Measurements from ENCODE around the gene YPEL2.
"Not testable (repeated sequence)": the region's sequence is repeated elsewhere in the genome, so short reads cannot be mapped to it uniquely, and the experiment has no call there.

Gene YPEL2

DNA sequence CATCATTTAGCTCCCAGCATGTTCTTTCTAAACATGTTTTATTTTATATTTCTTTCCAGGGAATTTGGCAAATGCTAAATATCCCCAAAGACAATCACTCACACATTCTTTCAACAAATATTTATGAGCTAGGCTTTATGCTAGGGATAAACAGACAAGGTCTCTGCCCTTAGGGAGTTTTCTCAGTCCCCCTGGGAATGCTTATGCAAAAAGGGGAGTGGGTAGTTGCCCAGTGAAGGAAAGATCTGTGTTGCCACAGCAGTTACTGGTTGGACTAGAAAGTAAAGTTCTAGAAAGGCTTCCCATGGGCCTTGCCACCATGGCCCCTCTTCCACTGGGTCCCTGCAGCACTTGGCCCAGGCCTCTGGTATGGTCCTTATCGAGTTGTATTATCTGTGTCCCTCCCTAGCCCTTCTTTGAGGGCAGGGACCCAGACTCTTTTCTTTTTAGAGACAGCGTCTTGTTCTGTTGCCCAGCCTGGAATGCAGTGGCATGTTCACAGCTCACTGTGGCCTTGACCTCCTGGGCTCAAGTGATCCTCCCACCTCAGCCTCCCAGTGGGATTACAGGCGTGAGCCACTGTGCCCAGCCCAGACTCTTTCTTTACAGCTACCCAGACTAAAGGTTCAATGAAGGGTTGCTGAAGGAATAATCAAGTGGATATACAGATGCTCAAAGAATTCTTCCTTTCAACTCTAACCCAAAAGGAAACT lies 78.0 kb downstream of the YPEL2 start:
- DNase-seq, result no peak

DNA sequence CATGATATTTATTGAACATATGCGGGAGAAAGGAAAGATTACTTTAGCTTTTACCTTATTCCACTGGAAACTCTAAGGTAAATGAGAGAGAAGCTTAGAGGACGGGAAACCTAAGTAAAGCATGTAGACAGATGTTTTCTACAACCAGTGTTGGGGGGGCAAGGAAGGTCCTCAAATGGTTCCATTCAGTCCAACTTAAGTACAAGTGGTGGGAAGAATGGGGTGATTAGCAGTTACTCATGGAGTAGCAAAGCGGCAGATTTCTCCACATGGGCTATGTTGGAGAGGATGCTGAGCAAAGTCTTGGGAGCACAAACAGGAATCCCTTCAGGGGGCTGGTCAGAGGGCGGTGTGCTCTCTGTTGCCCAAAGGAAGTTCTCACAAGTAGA lies 78.6 kb downstream of the YPEL2 start:
- no peak for DNase-seq

DNA sequence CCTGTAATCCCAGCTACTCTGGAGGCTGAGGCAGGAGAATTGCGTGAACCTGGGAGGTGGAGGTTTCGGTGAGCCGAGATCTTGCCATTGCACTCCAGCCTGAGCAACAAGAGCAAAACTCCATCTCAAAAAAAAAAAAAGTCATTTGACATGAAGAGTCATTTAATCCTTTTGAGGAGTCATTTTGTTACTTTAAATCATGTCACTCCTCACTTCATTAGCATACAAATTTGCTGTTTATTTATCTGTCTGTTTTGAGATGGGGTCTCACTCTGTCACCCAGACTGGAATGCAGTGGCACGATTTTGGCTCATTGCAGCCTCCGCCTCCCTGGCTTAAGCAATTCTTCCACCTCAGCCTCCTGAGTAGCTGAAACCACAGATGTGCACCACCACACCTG lies 81.0 kb downstream of the YPEL2 start:
- not testable (repeated sequence) for DNase-seq

DNA sequence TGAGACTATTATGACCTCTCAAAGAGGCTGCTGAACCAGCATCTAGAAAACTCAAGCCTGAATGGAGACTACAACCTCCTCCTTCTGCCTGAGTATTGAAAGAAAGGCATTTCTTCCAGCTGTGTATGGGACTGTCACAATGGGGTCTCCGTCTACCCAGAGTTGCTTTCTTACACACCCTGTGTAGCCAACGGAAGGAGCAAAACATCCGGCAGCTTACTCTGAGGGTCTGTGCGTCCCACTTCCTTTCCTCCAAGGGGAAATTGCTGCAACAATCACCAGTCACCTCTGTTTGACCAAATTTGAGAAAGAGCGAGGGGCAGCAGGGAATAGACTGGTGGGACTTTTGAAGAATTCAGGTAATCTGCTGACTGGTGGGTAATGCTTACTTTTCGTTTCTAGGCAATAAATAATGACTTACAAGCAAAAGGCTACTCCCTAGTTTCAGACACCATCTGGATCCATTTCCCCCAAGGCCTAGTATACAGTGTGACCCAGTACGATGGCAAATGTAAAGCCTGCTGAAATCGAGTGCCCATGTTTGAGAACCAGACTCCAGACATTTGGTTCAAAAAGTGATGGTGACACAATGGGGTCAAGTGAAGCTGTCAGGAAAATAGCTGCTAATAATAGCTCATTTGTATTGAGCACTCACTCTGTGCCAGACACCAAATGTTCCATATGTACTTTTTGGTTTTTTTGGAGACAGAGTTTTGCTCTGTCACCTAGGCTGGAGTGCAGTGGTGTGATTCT lies 81.7 kb downstream of the YPEL2 start:
- DNase-seq, result no peak

DNA sequence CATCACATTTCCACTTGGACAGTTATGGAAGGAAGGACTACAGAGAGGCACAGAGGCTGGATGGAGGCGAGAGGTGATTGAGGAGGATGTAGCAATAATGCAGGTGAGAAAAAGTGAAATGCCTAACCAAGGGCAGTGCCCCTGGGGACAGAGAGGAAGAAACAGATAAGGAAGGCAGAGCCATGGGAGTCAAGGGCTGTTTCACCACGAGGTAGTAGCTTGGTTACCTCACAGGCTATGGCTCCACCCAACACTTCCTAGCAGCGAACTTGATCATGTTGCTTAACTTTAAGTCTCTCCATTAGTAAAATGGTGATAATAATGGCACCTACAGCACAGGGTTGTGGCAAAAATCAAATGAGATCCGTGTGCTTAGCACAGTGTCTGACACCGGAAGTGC lies 83.9 kb downstream of the YPEL2 start:
- no peak for DNase-seq

DNA sequence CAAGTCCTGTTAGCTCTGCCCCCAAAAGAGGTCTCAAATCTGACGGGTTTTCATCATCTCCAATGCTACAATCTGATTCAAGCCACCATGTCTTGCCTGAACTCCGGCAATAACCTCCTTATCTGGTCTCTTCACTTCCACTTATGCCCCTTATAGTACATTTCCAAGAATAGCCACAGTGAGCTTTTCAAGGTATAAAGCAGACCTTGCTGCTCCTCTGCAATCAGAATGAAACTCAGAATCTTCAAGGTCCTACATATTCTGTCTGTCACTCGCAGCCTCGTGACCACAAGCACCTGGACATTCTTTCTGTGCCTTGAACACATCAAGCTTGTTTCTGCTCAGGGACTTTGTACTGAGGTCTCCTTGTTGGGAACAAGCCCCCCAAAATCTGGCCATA lies 84.7 kb downstream of the YPEL2 start:
- no peak for DNase-seq

DNA sequence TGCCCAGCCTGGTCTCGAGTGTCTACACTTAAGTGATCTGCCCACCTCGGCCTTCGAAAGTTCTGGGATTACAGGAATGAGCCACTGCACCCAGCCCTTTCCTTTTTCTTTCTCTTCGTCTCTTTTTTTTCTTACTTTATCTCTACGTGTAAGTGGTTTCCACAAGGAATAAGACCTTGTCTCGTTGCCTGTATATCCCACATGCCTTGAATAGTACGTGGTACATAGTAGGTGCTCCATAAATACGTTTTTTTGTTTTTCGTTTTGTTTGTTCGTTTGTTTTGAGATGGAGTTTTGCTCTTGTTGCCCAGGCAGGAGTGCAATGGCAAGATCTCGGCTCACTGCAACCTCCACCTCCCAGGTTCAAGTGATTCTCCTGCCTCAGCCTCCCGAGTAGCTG lies 86.0 kb downstream of the YPEL2 start:
- no peak for DNase-seq

DNA sequence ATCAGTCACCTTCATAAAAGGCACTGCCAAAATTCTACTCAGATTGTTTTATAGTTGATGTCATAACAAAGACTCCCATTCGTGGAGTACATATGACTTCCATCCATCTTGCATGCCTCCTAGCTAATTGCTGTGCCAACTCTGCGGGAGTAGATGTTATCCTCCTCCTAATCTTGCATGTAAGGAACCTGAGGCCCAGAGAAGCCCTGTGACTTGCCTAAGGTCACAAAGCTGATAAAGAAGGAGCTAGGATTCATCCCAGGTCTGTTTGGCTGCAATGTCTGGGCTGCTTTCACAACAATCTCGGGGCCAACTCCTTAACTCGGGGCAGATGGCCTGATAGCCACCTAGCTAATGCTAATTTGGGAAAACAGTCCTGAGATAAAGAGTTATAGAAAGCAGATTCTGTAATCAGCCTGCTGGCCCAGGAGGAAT lies 87.3 kb downstream of the YPEL2 start:
- no peak for DNase-seq

DNA sequence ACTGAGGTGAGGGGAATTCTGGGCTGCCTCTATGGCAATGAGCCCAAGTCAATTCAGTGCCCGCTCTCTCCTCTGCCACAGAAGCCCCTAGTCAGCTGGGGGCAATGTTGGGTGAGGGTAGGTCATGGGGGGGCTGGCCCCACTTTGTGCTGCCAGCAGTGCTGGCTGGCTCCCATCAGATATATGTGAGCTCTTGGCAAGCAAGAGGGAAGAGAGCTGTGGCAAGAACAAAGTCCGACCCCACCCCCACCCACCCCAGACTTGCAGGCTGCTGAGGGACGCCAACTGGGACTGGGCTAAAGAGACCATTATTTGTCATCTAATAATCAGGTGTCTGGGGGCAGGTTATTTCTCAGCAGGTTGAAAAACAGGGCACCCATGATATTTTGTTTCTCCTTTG lies 89.4 kb downstream of the YPEL2 start:
- DNase-seq, result no peak

DNA sequence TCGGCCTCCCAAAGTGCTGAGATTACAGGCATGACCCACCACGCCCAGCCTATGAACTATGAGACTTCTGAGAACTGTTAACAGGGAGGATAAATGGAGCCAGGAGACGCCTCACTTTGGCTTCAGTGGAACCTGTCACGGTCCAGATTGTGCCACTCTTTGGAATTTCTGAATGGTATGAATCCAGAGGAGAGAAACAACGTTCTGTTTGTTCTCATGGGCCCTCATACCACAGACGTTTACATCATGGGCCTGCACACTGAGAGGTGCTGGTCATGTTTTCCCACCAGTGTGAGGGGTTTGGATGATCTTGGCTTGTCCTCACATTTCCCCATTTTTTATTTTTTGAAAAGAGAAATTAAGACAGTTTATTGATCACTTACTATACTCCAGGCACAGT lies 90.3 kb downstream of the YPEL2 start:
- no peak for DNase-seq

DNA sequence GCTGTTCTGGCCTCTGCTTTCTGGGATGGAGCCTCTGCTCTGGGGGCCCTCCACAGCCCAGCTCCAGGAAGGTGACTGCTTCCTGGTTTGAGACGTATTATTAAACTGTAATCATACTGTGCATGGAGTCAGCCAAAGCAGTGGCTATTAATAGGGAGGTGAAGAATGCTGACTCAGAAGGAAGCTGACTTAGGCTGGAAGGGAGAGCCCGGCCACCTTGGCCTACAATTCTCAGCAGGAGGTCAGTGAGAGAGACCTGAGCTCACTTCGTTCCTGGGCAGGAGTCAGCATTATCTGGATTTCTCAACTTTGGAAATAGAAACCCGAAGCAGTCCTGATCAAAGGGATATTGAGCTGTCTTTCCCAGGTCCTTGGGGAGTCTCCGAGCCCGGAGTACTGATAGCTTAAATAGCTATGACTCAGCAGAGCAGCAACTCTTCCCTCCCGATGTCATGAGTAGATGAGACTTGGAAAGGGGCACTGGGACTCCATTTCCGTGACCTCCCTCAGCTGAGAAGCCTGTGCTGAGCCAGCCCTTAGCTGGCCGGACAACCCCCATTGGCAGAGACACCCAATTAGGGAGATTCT lies 91.8 kb downstream of the YPEL2 start:
- DNase-seq, result peak; percentile 81

DNA sequence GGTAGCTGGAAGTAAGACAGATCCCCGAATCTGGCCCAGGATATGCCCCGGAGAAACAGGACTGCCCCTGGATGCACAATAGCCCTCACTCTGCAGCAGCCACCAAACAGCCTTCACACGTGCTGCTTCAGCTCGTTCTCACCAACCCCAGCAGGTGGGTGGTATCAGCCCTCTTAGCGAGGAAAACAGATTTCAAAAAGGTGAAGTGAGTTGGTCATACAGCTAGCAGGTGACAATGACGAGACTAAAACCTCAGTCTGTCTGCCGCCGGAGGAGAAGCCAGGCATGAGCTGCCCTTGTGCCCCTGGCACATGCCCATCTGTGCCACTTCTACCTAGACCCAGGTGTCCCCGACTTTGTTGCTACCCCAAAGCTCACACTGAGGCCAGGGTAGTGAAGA lies 92.4 kb downstream of the YPEL2 start:
- DNase-seq, result no peak

DNA sequence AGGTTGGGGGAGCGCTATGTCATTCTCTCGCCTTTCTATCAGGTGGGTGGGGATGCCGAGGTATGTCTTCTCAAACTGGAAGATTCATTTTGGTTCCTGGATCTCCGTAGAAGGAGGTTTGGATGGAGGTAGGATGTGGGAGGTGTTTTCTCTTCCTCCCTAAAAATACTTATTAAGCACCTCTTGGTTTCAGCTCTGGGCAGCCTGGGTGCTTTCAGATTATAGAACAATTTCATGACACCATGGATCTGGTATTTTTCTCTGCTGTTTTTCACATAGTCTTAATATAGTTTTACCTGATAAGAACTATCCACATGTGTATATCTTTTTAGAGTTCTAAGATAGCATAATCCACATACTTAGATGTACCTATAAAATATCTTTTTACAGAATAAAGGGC lies 92.9 kb downstream of the YPEL2 start:
- no peak for DNase-seq

DNA sequence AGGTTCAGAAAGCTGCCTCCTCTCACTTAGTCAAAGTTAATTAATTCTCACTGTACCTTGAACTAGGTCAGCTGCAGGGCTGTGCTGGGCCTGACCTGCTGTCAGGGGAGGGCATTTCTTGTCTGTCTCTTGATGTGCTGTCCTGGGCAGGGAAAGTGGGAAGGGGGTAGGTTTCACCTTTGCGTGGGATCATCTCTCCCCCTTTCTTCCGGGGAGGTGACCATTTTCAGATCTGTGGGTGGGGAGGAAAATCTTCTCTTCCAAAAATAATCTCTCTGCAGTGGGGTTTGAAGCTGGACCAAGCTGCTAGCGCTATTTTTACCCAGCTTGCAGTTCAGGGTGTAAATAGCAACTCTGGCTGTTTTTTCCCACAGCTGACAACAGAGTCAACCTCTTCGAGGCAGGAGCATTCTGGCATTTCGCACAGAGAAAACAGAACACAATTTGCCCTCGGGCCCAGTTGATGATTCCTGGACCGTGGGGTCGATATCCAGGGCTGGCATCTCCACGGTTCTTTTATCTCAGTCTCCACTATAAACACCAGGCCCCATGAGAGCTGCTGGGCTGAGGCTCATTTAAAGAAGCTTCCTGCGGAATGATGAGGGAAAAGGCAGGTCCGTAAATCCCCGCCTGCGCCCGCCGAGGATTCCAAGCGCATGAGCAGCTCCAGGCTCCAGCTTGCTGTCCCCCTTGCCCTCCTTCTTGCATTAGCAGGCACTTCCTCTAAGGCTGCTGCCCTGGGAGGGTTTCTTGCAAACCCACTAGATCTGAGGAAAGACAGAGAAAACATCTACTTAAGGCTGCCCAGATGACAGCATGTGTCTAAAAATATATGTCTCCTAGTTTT lies 93.9 kb downstream of the YPEL2 start:
- peak; percentile 30 for DNase-seq

DNA sequence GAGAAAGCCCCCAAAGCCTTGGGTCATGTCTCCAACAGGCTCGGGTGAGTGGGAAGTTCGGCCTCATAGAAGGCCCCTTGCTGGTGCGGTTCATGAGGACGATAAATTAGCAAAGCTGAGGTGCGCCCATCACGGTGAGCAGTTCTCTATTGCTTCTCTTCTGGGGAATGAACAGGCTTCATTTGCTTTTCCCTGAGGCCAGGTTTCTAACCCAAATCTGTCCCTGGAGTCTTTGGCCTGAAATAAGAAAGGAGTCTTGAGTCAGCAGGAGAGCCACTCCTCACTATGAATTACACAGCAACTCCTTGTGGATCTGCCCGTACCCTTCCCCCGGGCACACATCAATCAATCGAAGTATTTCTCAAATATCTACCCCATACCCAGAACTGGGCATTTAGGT lies 94.6 kb downstream of the YPEL2 start:
- DNase-seq, result no peak

DNA sequence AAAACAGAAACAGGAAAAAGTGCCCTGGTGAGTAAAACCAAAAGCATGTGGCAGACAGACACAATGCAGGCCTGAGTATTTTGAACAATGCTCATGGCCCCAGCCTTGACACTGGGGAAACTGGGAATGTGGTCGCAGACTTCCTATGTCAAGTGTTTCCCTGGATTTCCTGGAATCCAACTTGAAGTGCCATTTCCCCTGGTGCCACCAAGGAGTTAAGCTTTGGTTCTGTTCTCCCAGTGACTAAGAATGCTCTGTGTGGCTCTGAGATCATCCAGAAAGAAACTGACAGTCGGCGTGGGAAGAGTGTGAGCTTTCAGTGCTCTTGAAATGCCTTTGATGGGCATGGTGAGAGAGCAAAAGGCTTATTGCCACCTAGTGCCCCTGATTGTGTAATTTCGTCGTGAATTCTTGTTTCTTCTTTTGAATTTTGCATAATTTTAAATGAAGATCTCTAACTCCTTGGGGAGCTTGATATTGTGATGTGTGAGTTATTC lies 96.0 kb downstream of the YPEL2 start:
- peak; percentile 52 for DNase-seq

DNA sequence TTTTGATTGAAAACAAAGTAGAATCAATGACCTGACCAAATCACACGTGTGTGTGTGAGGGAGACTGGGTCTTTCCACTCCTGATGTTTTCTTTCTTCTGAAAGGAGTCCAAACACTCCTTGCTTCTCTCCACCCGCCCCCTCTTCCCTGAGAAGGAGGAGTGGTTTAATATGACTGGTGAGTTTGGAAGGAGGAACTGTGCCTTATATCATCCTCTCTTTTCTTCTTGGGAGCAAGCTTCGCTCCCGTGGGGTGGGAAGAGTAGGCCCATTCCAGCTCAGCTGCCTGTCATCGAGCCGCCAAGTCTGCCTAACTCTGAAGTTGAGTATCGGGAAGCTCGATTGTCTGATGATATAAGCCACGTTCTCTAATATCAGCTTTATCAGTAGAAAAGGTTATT lies 96.5 kb downstream of the YPEL2 start:
- peak; percentile 24 for DNase-seq

DNA sequence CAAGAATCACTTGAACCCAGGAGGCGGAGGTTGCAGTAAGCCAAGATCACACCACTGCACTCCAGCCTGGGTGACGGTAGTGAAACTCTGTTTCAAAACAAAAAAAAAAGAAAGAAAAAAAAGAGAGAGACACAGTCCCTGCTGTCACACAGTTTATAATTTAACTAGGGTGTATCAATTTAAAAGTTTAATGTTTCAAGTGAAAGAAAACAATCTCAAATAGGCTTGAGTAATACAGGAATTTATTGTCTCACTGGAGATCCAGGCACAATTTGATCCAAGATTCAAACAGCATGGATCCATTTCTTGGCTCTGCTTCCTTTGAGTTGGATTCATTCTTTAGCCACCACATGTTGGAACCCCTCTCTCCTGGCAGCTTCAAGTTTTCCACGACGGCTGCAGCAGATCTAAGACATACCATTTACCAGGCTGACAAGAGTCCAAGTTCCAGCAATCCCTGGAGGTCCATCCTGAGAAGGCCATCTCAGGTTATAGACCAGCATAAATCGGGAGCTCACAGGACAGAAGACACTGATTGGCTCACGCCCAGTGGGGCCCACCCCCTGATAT lies 97.5 kb downstream of the YPEL2 start:
- no peak for DNase-seq

DNA sequence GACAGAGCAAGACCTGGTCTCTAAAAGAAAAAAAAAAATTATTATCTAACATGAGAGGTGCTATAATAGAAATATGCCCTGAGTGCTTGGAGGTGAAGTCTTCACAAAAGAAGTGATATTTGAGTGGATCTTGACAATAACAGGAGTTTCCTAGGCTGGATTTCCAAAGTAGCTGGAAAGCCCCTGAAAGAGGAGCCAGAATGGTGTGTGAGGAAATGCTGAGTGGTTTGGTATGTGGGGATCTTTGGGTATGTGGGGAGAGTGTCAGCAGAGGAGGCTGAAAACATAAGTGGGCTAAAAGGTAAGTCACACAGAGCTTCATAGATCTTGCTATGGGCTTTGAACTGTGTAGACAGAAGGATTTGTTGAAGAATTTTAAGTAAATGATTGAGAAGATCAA lies 100.1 kb downstream of the YPEL2 start:
- no peak for DNase-seq

DNA sequence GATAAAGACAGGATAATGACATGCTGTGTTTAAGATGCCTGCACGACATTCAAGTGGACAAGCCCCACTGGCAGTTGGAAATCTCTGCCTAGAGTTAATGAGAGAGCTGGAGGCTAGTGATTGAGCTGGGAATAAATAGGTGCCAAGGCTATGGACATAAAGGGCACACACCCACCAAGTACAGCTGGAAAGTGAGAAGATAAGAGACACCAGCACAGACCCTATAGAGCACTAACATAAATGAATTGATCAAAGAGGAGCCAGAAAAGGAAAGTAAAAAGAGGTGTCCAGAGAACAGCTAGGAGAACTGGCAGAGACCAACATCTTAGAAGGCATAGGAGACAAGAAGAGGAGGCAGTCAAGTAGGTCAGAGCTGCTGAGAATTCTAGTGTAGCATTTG lies 101.2 kb downstream of the YPEL2 start:
- DNase-seq, result no peak

DNA sequence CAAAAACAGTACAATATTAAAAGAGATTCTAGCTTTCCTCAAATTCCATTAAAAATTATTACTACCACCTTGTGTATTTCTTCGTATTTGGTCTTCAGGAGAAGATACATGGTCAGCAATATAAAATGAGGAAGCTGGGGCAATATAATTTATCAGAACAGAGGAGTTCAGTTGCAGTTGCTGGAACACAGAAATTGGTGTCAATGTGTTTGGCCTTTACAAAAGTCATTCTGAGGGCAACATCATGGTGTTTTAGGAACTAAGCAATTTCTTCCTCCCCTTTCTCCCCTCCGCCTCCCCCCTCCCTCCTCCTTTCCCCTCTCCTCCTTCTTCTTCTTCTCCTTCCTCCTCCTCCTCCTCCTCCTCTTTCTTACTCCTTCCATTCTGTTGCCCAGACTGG lies 102.1 kb downstream of the YPEL2 start:
- no peak for DNase-seq

DNA sequence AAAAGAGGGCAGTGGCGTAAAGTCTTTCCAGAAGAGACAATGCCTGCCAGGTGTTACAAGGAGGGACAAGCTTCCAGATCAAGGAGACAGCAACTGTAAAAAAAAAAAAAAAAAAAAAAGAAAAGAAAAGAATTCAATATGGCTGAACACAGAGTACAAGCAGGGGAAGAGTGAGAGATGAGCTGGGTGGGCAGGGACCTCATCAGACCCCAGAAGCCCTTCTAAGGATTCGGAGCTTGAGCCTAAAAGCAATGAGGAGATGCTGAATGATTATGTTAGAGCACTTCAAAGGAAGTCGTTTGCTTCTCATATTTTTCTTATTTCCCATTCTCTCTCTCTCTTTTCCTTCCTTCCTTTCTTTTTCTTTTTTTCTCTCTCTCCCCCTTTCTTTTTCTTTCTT lies 103.0 kb downstream of the YPEL2 start:
- no peak for DNase-seq

DNA sequence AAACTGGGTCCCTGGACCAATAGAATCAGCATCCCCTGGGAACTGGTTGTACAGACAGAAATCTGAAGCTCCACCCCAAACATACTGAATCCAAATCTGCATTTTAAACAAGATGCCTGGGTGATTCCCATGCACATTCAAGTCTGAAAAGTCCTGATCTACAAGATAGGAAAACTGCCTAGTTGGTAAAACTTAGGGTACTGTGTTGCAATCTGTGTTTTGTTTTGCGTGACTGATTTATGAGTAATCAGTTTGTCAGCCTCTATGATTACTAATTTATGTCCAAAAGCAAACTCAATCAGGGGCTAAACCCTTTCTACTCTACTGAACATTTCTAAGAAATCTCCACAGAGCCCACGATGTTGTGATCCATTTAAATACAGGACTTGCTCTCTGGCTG lies 103.8 kb downstream of the YPEL2 start:
- peak; percentile 88 for DNase-seq

Data from HCEC 1CT (cell line).